K562 (cell line): ENCODE results near the gene BICD1. TPM values are rescaled to one million over a fixed set of nuclear protein-coding genes. Genes with fewer than 3 reads are reported as not detected.
A peak's percentile ranks its signal among the peaks of the same experiment; 100 is the strongest.

ENCODE experiments used
- ARID1B ChIP-seq: fragments of 450-650 bp; IDR thresholded peaks from 2 replicates; pipeline ENCODE4 v1.6.1; 2016; ENCODE audit warnings: antibody characterized with exemption, mild to moderate bottlenecking, inconsistent platforms
- CTBP1 ChIP-seq: fragments of 450-650 bp; IDR thresholded peaks from 2 replicates; pipeline ENCODE4 v1.6.1; 2016; ENCODE audit warnings: borderline replicate concordance
- DACH1 ChIP-seq: fragments of 450-650 bp; IDR thresholded peaks from 2 replicates; pipeline ENCODE4 v1.6.1; 2018; ENCODE audit not compliant: partially characterized antibody
- ERF ChIP-seq: fragments of 450-650 bp; formaldehyde crosslinking; IDR thresholded peaks from 2 replicates; pipeline ENCODE4 v1.4.0; 2020; ENCODE audit warnings: mild to moderate bottlenecking, mixed read lengths
- HCFC1 ChIP-seq: IDR thresholded peaks from 2 replicates; pipeline ENCODE4 v1.6.1; 2012; ENCODE audit warnings: low read depth, low read length, improper control_type of control experiment
- IRF2 ChIP-seq: sonication (generic); formaldehyde crosslinking; IDR thresholded peaks from 2 replicates; pipeline ENCODE4 v1.8.1; 2022; ENCODE audit warnings: mild to moderate bottlenecking, missing genetic modification reagents
- L3MBTL2 ChIP-seq: fragments of 450-650 bp; IDR thresholded peaks from 2 replicates; pipeline ENCODE4 v1.6.1; 2016; ENCODE audit warnings: mild to moderate bottlenecking, moderate library complexity
- MED1 ChIP-seq: sonication (generic); formaldehyde crosslinking; IDR thresholded peaks from 2 replicates; pipeline ENCODE4 v1.8.1; 2023; ENCODE audit warnings: missing genetic modification reagents, borderline replicate concordance
- MEF2A ChIP-seq: IDR thresholded peaks from 2 replicates; pipeline ENCODE4 v1.6.1; 2011; ENCODE audit warnings: low read depth, mild to moderate bottlenecking, low read length, moderate library complexity; ENCODE audit not compliant: control insufficient read depth
- NFE2L1 ChIP-seq: fragments of 450-650 bp; IDR thresholded peaks from 2 replicates; pipeline ENCODE4 v1.6.1; 2016; ENCODE audit warnings: missing genetic modification characterization, low read depth, mild to moderate bottlenecking, missing compliant biosample characterization, moderate library complexity, borderline replicate concordance
- NUFIP1 ChIP-seq: fragments of 450-650 bp; IDR thresholded peaks from 2 replicates; pipeline ENCODE4 v1.6.1; 2018; ENCODE audit not compliant: partially characterized antibody
- PHB ChIP-seq: fragments of 250-450 bp; sonication (Bioruptor Pico); IDR thresholded peaks from 2 replicates; pipeline ENCODE4 v1.5.0; 2021
- RUNX1 ChIP-seq: sonication (generic); IDR thresholded peaks from 2 replicates; pipeline ENCODE4 v1.6.1; 2016; ENCODE audit warnings: antibody characterized with exemption, low read depth
- SIN3A ChIP-seq, 2 experiments: fragments of 150-350 bp in 1 of 2; IDR thresholded peaks; 2 replicates each; pipeline ENCODE4 v1.6.1; 2011 to 2016; ENCODE audit warnings: borderline replicate concordance in 2 of 2, low read depth in 2 of 2, low read length in 2 of 2, mild to moderate bottlenecking in 2 of 2, moderate library complexity in 2 of 2; ENCODE audit not compliant: control insufficient read depth in 1 of 2
- SMC3 ChIP-seq: conservative IDR thresholded peaks from 2 replicates; pipeline ENCODE4 v1.6.1; 2011; ENCODE audit warnings: low read depth, low read length, improper control_type of control experiment; ENCODE audit not compliant: insufficient read depth
- ZBTB7A ChIP-seq: IDR thresholded peaks from 2 replicates; pipeline ENCODE4 v1.6.1; 2011; ENCODE audit warnings: low read depth, mild to moderate bottlenecking, low read length, moderate library complexity, borderline replicate concordance; ENCODE audit not compliant: control insufficient read depth
- ZFX ChIP-seq: sonication (generic); formaldehyde crosslinking; IDR thresholded peaks from 2 replicates; pipeline ENCODE4 v1.8.0; 2022; ENCODE audit warnings: mild to moderate bottlenecking, missing genetic modification reagents, moderate library complexity
- ZNF224 ChIP-seq: sonication (generic); formaldehyde crosslinking; IDR thresholded peaks from 2 replicates; pipeline ENCODE4 v1.8.0; 2022; ENCODE audit warnings: mild to moderate bottlenecking, missing genetic modification reagents
- ZNF253 ChIP-seq: fragments of 250-450 bp; sonication (Bioruptor Pico); conservative IDR thresholded peaks from 2 replicates; pipeline ENCODE4 v1.6.1; 2021; ENCODE audit warnings: mild to moderate bottlenecking
- ZNF274 ChIP-seq: IDR thresholded peaks from 2 replicates; pipeline ENCODE4 v1.6.1; 2011; ENCODE audit warnings: low read depth, mild to moderate bottlenecking, low read length, moderate library complexity, borderline replicate concordance
- ZNF282 ChIP-seq: sonication (generic); formaldehyde crosslinking; IDR thresholded peaks from 2 replicates; pipeline ENCODE4 v1.8.1; 2023; ENCODE audit warnings: missing genetic modification reagents
- ZNF668 ChIP-seq: fragments of 250-450 bp; sonication (Bioruptor Pico); IDR thresholded peaks from 2 replicates; pipeline ENCODE4 v1.8.0; 2022; ENCODE audit warnings: mild to moderate bottlenecking, inconsistent platforms
- polyA plus RNA-seq, 8 experiments: library from polyadenylated mRNA; depleted of rRNA in 4 of 8; stranded (reverse) in 5 of 8; unstranded in 3 of 8; fragments of >200 nt; fragmentation: Nextera tagmentation in 2 of 8; fragmentation: Illumina TruSeq in 1 of 8; extraction: Ambion mirVana in 2 of 8; extraction: Trizol in 1 of 8; gene quantifications; 2 replicates each; pipeline versions ENCODE4 v1.2.1 to v1.2.3, GENCODE V29; 2011 to 2014; ENCODE audit warnings: inconsistent platforms in 1 of 8, missing spikeins in 1 of 8
- total RNA-seq, 7 experiments: library from RNA; depleted of rRNA in 6 of 7; stranded (reverse); fragments of >200 nt in 6 of 7; fragmentation: Illumina TruSeq in 2 of 7; extraction: Trizol in 2 of 7; gene quantifications; 2 replicates each; pipeline versions ENCODE4 v1.2.1 to v1.2.3, GENCODE V29; 2011 to 2021; ENCODE audit warnings: low replicate concordance in 1 of 7
- TF ChIP-seq, protein P1 (sequence below): fragments of 450-650 bp; IDR thresholded peaks from 2 replicates; pipeline ENCODE4 v1.6.1; 2016; ENCODE audit warnings: borderline replicate concordance
- TF ChIP-seq, protein P2 (sequence below): fragments of 250-450 bp; sonication (Bioruptor Pico); IDR thresholded peaks from 2 replicates; pipeline ENCODE4 v1.5.0; 2021
- TF ChIP-seq, protein P3 (sequence below): fragments of 250-450 bp; sonication (Bioruptor Pico); IDR thresholded peaks from 2 replicates; pipeline ENCODE4 v1.5.0; 2022; ENCODE audit warnings: mild to moderate bottlenecking

BICD1 gene
- total and polyA plus RNA-seq, 9 of the 15 experiments (the other 6 are each of a cell fraction or from before 2014, with no cell fraction given) = 3.5 to 21.1 (median 12.5) TPM

DNA sequence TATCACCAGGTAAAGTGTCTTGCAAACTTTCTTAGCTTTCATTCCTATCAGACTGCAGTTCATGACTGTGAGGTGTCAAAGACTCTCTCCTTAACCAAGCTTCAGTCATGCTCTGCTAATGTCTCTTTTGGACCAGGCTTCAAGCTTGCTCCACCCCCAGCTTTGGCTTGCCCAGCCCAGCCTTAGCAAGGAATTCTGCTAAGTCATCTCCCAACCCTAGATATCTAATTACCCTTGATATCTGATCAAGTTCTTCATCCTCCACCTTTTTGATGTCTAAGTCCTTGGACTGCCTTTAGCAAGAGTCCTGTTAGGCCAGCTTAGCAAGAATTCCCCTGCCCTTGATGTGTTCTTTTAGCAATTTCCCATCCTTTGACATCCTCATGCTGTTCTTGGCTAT lies 183.8 kb downstream of the BICD1 start (continued):
- TF ChIP-seq, protein P1, sequence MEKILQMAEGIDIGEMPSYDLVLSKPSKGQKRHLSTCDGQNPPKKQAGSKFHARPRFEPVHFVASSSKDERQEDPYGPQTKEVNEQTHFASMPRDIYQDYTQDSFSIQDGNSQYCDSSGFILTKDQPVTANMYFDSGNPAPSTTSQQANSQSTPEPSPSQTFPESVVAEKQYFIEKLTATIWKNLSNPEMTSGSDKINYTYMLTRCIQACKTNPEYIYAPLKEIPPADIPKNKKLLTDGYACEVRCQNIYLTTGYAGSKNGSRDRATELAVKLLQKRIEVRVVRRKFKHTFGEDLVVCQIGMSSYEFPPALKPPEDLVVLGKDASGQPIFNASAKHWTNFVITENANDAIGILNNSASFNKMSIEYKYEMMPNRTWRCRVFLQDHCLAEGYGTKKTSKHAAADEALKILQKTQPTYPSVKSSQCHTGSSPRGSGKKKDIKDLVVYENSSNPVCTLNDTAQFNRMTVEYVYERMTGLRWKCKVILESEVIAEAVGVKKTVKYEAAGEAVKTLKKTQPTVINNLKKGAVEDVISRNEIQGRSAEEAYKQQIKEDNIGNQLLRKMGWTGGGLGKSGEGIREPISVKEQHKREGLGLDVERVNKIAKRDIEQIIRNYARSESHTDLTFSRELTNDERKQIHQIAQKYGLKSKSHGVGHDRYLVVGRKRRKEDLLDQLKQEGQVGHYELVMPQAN = no peak
- TF ChIP-seq, protein P2, sequence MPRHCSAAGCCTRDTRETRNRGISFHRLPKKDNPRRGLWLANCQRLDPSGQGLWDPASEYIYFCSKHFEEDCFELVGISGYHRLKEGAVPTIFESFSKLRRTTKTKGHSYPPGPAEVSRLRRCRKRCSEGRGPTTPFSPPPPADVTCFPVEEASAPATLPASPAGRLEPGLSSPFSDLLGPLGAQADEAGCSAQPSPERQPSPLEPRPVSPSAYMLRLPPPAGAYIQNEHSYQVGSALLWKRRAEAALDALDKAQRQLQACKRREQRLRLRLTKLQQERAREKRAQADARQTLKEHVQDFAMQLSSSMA (CRISPR knock-in tag) = no peak
- no peak for TF ChIP-seq DACH1
- no peak for TF ChIP-seq MEF2A
- TF ChIP-seq RUNX1 = no peak
- TF ChIP-seq ERF = no peak
- TF ChIP-seq IRF2 (CRISPR knock-in tag) = no peak
- TF ChIP-seq, protein P3, sequence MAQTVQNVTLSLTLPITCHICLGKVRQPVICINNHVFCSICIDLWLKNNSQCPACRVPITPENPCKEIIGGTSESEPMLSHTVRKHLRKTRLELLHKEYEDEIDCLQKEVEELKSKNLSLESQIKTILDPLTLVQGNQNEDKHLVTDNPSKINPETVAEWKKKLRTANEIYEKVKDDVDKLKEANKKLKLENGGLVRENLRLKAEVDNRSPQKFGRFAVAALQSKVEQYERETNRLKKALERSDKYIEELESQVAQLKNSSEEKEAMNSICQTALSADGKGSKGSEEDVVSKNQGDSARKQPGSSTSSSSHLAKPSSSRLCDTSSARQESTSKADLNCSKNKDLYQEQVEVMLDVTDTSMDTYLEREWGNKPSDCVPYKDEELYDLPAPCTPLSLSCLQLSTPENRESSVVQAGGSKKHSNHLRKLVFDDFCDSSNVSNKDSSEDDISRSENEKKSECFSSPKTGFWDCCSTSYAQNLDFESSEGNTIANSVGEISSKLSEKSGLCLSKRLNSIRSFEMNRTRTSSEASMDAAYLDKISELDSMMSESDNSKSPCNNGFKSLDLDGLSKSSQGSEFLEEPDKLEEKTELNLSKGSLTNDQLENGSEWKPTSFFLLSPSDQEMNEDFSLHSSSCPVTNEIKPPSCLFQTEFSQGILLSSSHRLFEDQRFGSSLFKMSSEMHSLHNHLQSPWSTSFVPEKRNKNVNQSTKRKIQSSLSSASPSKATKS (CRISPR knock-in tag) = no peak
- peak; percentile 76; the same call in 1 of the 2 replicates for TF ChIP-seq NFE2L1
- no peak for TF ChIP-seq ZFX (CRISPR knock-in tag)
- TF ChIP-seq ZNF253 (CRISPR knock-in tag) = no peak
- TF ChIP-seq L3MBTL2 = peak; percentile 82
- TF ChIP-seq NUFIP1 = no peak
- TF ChIP-seq ZBTB7A = no peak
- TF ChIP-seq SIN3A (IDR thresholded peaks at IDR 0.05; ENCODE audit: borderline replicate concordance in 2 of 2, control insufficient read depth in 1 of 2, low read depth in 2 of 2, low read length in 2 of 2) = no peak
- TF ChIP-seq ZNF224 = no peak
- no peak for TF ChIP-seq HCFC1
- TF ChIP-seq ZNF282 (CRISPR knock-in tag) = no peak
- peak; percentile 17; the same call in 1 of the 2 replicates for TF ChIP-seq ARID1B
- no peak for TF ChIP-seq PHB (CRISPR knock-in tag)
- TF ChIP-seq ZNF668 (CRISPR knock-in tag) = no peak
- no peak for TF ChIP-seq ZNF274
- no peak for TF ChIP-seq MED1 (CRISPR knock-in tag)
- no peak for TF ChIP-seq SMC3
- TF ChIP-seq CTBP1 = peak; percentile 50; the same call in 1 of the 2 replicates
